Measurements from ENCODE around the gene FAM171A1.

- TF ChIP-seq POLR2AphosphoS5 (IDR thresholded peaks at IDR 0.05; ENCODE audit: low read depth, low read length) (no peak), POLR2A (IDR thresholded peaks at IDR 0.05; ENCODE audit: low read depth, low read length) (no peak), TAF1 (IDR thresholded peaks at IDR 0.05; ENCODE audit: low read depth, low read length) (no peak), SPI1 (IDR thresholded peaks at IDR 0.05; ENCODE audit: low read depth, low read length) (no peak), POU2F2 (IDR thresholded peaks at IDR 0.05; ENCODE audit: low read depth, low read length) (no peak)
Observed at GRCh38 chr10:15325243-15325943, 45.7 kb downstream of the FAM171A1 start.

All from GM12891 (cell line).